Hepatic stellate cell (primary cell): Measurements from ENCODE around the gene FAM209B.
"Not testable (repeated sequence)": the region's sequence is repeated elsewhere in the genome, so short reads cannot be mapped to it uniquely, and the experiment has no call there.

Source experiments
- DNase-seq: peaks from one replicate; pipeline ENCODE4 v3.0.0; 2011; ENCODE audit warnings: low spot score

The FAM209B gene

DNA sequence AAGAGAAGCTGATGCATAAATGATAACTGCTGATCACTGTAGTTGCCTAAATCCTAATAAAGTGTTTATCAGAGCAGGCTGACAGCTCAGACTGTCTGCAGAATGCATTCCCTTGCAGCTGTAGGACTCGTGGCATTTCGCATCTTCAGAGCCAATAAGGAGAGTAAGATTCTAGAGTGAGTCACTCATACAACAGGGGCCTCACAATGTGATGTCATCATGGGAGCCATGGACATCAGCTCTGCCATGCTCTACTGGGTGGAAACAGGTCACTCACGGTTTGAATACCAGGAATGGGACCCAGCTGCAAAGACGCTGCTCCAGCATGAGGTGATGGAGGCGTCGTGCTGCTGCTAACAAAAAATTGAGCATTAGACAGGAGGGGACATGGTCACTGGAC lies 7.4 kb downstream of the FAM209B start:
- peak; percentile 21 for DNase-seq

GRCh38 chr20:56542489-56543030 lies 9.5 kb downstream of the FAM209B start:
- DNase-seq, result no peak

GRCh38 chr20:56551571-56551970 lies 18.5 kb downstream of the FAM209B start:
- DNase-seq, result no peak

- DNase-seq, result no peak
These were observed 20.0 kb downstream of the FAM209B start for GRCh38 chr20:56552911-56553629.

DNA sequence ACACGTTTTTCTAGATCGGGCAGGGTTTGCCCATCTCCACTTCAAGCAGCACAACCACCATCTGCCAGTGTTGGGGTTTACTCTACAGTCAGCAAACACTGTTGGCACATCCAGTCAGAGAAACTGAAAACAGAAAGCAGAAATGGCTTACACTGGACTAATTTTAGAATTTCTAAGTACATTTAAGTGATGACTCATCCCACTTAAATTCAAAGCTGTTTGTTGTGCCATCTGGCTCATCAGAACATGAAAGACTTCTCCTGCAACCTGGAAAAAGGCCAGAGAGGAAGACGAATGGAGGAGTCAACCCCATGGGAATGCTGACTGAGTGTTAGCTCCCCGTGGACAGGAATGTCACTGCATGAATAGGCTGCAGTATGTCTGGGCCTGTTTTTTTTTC lies 21.8 kb downstream of the FAM209B start:
- peak; percentile 60 for DNase-seq

GRCh38 chr20:56558968-56559367 lies 25.9 kb downstream of the FAM209B start:
- no peak for DNase-seq

DNA sequence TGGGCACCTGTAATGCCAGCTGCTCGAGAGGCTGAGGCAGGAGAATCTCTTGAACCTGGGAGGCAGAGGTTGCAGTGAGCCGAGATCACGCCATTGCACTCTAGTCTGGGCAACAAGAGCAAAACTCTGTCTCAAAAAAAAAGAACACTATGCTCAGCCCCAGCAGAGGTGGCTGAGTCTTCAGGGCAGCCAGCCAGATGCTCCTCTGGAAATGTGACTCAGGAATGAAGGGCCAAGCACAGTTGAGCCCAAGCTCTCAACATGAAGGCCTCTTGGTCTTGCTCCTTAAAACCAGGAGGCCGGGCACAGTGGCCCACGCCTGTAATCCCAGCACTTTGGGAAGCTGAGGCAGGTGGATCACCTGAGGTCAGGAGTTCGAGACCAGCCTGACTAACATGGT lies 31.5 kb downstream of the FAM209B start:
- not testable (repeated sequence) for DNase-seq

DNA sequence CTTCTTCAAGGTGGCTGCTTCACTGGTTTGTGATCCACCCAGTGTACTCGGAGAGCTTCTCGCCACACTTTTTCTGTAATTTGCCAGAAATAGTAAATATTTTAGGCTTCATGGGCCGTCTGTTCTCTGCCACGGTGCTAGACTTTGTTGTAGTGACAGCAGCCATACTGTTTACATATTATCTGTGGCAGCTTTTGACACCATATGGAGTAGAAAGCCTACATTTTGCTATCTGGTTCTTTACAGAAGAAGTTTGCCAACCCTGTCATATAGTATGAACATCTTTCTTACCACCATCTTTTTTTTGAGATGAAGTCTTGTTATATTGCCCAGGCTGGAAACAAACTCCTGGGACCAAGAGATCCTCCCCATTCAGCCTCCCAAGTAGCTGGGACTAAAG lies 32.5 kb downstream of the FAM209B start:
- DNase-seq, result no peak

GRCh38 chr20:56566621-56567020 lies 33.6 kb downstream of the FAM209B start:
- DNase-seq, result no peak

GRCh38 chr20:56570832-56571231 lies 37.8 kb downstream of the FAM209B start:
- no peak for DNase-seq

GRCh38 chr20:56572172-56572571 lies 39.1 kb downstream of the FAM209B start:
- DNase-seq, result no peak

DNA sequence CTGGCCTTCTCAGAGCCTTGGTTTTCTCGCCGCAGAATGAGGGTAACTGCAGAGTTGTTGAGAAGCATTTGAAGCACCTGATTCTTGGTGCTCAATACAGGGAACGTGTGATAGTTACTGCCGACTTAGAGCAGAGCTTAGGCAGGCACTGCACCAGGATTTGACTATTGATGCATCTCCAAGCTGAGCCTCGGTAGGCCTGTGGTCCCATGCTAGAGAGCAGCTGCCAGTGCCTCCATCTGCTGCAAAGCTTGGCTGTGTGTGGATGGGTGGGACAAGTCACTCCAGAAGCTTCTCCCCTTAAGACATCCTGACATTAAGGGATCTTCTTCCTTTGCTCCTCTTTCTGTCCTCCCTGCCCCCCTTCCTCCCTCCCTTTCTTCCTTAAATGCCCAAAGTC lies 40.9 kb downstream of the FAM209B start:
- DNase-seq, result no peak

DNA sequence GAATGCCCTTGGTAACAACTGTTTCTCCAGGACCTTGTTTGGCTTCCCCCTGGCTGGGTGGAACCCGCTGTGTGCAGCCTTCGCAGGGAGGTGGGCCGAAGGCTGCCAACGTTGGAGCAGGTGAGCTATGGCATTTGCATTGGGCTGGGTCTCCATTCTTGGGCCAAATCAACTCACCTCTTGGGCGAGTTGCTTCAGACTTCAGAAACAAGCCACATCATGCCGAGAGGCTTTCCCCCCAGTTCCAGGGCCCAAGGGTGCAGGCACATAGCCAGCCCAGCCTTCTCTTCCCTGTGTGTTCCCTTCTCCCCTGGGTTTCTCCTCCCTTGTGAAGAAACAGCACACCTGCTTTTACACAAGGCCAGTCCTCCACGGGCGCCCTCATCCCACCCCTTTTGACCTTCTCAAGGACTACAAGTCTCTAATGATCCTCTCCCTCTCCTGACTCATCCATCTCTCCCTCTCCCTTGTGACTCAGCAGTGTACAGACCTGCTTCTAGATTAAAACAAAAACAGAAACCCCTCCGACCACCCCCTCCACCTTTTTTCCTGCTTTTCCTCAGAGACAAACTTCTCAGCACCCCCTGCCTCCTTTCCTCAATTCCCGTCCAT lies 41.6 kb downstream of the FAM209B start:
- DNase-seq, result no peak

- DNase-seq, result no peak
These were observed 42.1 kb downstream of the FAM209B start for GRCh38 chr20:56575157-56575556.

GRCh38 chr20:56575961-56576360 lies 42.9 kb downstream of the FAM209B start:
- no peak for DNase-seq

GRCh38 chr20:56579301-56579710 lies 46.3 kb downstream of the FAM209B start:
- DNase-seq, result no peak

DNA sequence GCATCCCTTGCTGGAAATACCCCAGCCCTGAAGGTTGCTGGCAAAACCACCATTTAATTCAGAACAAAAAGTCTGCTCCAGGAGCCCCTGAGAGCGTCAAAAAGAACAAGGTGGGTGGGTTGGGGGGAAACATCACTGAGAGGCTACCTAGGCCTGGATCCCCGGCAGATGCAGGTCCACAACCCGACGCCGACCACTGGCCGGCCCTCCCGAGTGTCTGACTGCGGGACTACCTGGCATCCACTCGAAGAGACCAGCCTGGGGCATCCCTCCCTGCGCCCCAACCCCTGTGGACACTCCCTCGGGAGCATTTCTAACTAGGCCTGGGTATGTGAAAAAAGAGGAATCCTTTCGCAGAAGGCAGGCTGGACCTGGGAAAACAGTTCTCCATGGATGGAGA lies 47.2 kb downstream of the FAM209B start:
- DNase-seq, result no peak

DNA sequence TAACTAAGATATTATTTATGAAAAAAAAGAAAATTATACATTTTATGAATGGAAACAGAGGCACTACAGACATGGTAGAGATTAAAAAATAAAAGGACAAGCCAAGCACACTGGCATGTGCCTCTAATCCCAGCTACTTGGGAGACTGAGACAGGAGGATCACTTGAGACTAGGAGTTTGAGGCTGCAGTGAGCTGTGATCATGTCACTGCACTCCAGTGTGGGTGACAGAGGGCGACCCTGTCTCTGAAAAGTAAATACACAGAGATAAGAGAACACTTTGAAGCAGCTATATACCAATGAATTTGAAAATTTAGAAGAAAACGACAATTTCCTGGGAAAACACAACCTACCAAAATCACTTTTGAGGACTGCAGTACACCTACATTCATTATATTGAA lies 48.7 kb downstream of the FAM209B start:
- no peak for DNase-seq

DNA sequence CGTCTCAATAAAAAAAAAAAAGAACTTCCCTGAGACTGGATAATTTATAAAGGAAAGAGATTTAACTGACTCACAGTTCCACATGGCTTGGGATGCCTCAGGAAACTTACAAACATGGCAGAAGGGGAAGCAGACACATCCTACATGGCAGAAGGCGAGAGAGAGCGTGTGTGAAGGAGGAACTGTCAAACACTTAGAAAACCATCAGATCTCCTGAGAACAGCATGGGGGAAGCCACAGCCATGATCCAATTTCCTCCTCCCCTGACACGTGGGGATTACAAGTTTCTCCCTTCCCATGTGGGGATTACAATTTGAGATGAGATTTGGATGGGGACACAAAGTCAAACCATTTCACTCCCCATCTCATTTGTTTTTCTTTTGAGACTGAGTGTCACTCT lies 49.5 kb downstream of the FAM209B start:
- DNase-seq, result no peak

GRCh38 chr20:56584916-56585315 lies 51.9 kb downstream of the FAM209B start:
- no peak for DNase-seq
